ENCODE results near the gene DYNLRB1.

The DYNLRB1 gene

GRCh38 chr20:34553366-34553867, 37.2 kb downstream of the DYNLRB1 start:
- no peak for TF ChIP-seq CTCF (IDR thresholded peaks at IDR 0.05)
- no peak for TF ChIP-seq ZFX (IDR thresholded peaks at IDR 0.05; ENCODE audit: borderline replicate concordance)

GRCh38 chr20:34557936-34558319, 41.7 kb downstream of the DYNLRB1 start:
- H3K27ac ChIP-seq, result peak overlapping the region; percentile 68
- TF ChIP-seq CTCF (IDR thresholded peaks at IDR 0.05), result no peak
- no peak for TF ChIP-seq ZFX (IDR thresholded peaks at IDR 0.05; ENCODE audit: borderline replicate concordance)

More at GRCh38 chr20:34553366-34553867, 37.2 kb downstream of the DYNLRB1 start:
- peak overlapping the region; percentile 77 for H3K27ac ChIP-seq

GRCh38 chr20:34558320-34559218, 42.3 kb downstream of the DYNLRB1 start, which contains the start of gene MAP1LC3A:
Gene MAP1LC3A, plus strand, starts transcription at chr20:34558718. Its CDS starts 151 bp downstream, at chr20:34558869.
- TF ChIP-seq ZFX (IDR thresholded peaks at IDR 0.05; ENCODE audit: borderline replicate concordance) (no peak), CTCF (IDR thresholded peaks at IDR 0.05) (no peak)
- H3K27ac ChIP-seq, result peak within 1 kb of the TSS; percentile 68

- TF ChIP-seq CTCF (IDR thresholded peaks at IDR 0.05) (no peak), ZFX (IDR thresholded peaks at IDR 0.05; ENCODE audit: borderline replicate concordance) (no peak)
- H3K27ac ChIP-seq, result peak overlapping the region; percentile 68
These were observed 43.3 kb downstream of the DYNLRB1 start for GRCh38 chr20:34559311-34560140.

- TF ChIP-seq ZFX (IDR thresholded peaks at IDR 0.05; ENCODE audit: borderline replicate concordance), result no peak
- TF ChIP-seq CTCF (IDR thresholded peaks at IDR 0.05), result no peak
- no peak overlapping the region for H3K27ac ChIP-seq
These were observed 43.9 kb downstream of the DYNLRB1 start for GRCh38 chr20:34560141-34560523.

GRCh38 chr20:34560614-34561013, 44.4 kb downstream of the DYNLRB1 start:
- no peak for TF ChIP-seq ZFX (IDR thresholded peaks at IDR 0.05; ENCODE audit: borderline replicate concordance)
- H3K27ac ChIP-seq, result no peak overlapping the region

GRCh38 chr20:34561661-34562060, 45.4 kb downstream of the DYNLRB1 start:
- TF ChIP-seq CTCF (IDR thresholded peaks at IDR 0.05) (no peak), ZFX (IDR thresholded peaks at IDR 0.05; ENCODE audit: borderline replicate concordance) (no peak)
- H3K27ac ChIP-seq, result 0 out of 2 replicates have a peak overlapping the region, but pooled peaks have one; percentile 18

Measured in 22Rv1 (cell line).